ENCODE measurements around the gene LRP6.
"Not testable (repeated sequence)": the region's sequence is repeated elsewhere in the genome, so short reads cannot be mapped to it uniquely, and the experiment has no call there.

Gene LRP6

DNA sequence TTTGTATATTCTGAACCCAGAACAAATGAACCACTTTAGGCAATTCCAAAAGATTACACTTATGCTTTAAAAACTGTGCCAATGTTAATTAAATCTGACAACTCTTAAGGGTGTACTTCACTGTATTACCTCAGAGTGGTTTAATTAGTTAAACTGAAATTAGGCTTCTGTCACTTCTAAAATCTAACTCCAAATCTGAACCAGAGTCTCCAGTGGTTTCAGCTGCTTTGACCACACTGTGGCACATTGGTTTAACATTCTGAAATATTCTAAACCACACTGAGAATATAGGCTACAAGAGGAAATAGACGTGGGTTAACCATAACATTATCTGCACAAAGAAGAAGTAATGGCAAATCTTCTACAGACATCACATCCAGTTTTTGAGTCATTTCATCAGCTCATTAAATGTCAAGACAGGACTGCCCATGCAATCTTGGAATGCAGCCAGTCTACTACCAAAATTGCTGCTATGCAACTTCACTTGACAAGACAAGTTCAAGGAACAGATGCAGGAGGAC, 94.8 kb downstream of the LRP6 start:
- DNase-seq: no peak

- no peak for DNase-seq
These were observed 99.0 kb downstream of the LRP6 start for GRCh38 chr12:12167847-12168246.

DNA sequence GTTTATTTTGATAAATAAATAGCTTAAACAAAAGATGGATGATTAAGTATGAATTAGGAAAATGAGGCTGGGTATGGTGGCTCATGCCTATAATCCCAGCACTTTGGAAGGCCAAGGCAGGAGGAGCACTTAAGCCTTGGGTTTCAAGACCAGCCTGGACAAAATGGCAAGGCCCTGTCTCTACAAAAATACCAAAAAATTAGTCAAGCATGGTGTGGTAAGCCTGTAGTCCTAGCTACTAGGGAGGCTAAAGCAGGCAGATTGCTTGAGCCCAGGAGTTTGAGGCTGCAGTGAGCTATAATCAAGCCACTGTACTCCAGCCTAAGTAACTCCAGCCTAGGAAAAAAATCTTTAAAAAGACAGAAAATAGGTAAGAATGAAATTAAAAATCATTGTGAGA, 100.1 kb downstream of the LRP6 start:
- DNase-seq: no peak

- DNase-seq: no peak
These were observed 106.9 kb downstream of the LRP6 start for GRCh38 chr12:12159988-12160387.

- DNase-seq: no peak
These were observed 108.0 kb downstream of the LRP6 start for GRCh38 chr12:12158858-12159257.

DNA sequence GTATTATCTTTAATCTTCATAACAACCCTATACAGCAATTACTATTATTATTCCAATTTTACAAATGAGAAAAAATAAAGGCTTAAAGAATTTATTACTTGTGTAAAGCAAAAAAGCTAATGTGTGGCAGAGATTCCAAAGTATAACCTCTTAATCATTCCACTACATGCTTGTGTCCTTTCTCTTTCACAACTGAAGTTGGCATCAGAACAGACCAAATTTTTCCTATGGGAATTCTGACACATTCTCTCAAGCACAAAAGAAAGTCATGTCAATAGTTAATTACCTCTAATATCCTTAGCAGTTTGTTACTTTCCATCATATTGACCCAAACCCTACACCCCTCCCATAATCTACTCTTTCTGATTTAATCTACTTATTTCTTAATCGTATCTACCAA, 109.4 kb downstream of the LRP6 start:
- no peak for DNase-seq

GRCh38 chr12:12156828-12157227, 110.0 kb downstream of the LRP6 start:
- no peak for DNase-seq

DNA sequence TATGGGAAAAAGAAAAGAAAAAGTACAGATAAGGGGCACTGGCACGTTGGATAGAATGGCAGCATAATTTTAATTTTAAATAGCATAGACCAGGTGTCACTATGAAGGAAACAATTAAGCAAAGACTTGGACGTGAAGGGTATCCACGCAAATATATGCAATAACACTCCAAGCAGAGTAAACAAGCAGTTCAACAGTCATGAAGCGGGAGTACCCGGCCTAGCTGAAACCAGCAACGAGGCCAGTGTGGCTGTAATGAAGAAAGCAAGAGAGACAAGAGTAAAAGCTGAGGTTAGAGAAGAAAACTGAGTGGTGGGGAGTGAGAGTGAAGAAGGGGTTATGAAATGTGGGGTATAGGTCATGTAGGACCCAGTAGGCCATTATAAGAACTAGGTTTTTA, 110.7 kb downstream of the LRP6 start:
- DNase-seq: no peak

GRCh38 chr12:12153596-12153995, 113.2 kb downstream of the LRP6 start:
- no peak for DNase-seq

- no peak for DNase-seq
These were observed 119.7 kb downstream of the LRP6 start for GRCh38 chr12:12147111-12147510.

- DNase-seq: not testable (repeated sequence)
These were observed 122.3 kb downstream of the LRP6 start for GRCh38 chr12:12144531-12144930.

GRCh38 chr12:12141000-12141399, 125.8 kb downstream of the LRP6 start:
- DNase-seq: no peak

DNA sequence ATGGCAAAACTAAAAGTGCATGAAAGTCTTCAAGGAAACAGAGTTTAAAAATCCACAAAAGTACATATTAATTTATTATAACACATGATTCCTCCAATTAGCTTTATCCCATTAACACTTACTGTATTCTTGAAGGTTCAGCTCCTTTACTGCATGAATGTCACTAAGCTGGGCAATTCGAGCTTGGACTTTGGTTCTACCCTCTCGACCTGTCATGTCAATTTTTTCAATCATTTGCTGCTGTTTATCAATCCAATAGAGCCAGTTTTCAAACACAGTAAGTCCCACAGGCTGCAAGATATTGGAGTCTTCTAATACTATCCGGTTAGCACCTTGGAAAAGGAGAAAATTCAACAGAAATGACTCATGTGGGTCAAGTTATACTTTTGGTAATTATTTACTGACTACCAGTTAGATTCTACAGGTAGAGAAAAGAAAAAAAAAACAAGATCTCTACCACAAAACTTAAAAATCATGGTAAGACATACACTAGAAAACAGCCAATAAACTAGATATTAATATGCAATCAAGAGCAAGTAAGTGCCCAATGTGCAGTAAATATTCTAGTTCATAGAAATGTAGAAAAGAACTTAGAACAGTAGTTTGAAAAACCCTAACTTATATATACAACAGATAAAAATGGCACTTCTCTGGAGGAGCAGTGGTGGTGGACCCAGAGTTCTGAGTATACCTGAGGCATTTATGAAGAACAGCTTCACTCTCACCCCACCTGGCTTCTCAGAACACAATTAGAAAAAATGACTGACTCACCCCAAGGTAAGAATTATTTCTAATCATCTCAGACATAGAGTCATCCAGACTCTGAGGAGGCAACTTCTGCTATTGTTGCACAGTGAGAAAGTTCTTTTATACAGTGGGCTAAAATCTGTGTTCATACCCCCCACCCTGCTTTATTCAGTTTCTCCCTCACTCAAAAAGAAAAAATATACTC, 128.4 kb downstream of the LRP6 start:
- DNase-seq: no peak

GRCh38 chr12:12133785-12134184, 133.1 kb downstream of the LRP6 start:
- no peak for DNase-seq

- DNase-seq: no peak
These were observed 133.6 kb downstream of the LRP6 start for GRCh38 chr12:12133259-12133658.

DNA sequence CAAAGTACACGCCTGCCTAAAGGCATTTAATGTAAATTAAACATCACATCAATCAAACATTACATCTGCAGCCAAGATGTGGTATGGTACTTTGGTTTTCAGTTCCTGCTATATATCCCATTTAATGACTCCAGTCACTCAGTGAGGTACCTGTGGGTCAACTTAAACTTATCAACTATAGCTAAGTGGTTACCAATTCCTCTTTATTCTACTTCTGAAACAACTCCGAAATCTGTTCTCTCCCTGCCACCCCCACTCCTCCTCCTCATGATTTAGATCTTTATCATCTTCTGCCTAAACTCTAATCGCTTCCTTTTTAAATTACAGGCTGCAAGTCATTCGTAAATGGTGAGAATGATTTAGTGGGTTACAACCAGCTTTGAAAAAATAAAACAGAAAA, 138.2 kb downstream of the LRP6 start:
- no peak for DNase-seq

- DNase-seq: no peak
These were observed 139.5 kb downstream of the LRP6 start for GRCh38 chr12:12127304-12127703.

- no peak for DNase-seq
These were observed 140.3 kb downstream of the LRP6 start for GRCh38 chr12:12126551-12126950.

- DNase-seq: no peak
These were observed 143.7 kb downstream of the LRP6 start for GRCh38 chr12:12123036-12123604.

- DNase-seq: no peak
These were observed 145.8 kb downstream of the LRP6 start for GRCh38 chr12:12121061-12121460.

GRCh38 chr12:12116677-12117076, 150.2 kb downstream of the LRP6 start:
- no peak for DNase-seq

DNA sequence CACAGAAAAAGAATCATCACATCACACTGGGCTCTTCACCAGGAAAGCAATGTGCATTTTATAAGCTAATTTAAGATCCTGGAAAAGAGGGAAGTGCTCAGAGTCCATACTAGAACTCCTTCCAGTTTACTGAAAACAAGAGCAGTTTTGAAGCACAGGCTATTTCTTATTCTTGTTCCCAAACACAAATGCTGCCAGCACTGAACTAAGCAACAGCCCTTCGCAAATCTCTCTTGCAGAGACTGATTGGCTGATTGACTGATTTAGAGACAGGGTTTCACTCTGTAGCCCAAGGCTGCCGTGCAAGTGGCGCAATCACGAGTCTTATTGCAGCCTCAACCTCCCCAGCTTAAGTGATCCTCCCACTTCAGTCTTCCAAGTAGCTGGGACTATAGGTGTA, 151.3 kb downstream of the LRP6 start:
- DNase-seq: no peak

DNA sequence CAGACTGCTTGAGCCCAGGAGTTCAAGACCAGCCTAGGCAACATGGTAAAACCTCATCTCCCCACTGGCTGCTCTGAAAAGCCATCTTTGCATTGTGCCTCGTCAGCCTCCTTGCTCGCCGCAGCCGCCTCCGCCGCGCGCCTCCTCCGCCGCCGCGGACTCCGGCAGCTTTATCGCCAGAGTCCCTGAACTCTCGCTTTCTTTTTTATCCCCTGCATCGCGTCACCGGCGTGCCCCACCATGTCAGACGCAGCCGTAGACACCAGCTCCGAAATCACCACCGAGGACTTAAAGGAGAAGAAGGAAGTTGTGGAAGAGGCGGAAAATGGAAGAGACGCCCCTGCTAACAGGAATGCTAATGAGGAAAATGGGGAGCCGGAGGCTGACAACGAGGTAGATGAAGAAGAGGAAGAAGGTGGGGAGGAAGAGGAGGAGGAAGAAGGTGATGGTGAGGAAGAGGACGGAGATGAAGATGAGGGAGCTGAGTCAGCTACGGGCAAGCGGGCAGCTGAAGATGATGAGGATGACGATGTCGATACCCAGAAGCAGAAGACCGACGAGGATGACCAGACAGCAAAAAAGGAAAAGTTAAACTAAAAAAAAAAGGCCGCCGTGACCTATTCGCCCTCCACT, 155.8 kb downstream of the LRP6 start:
- not testable (repeated sequence) for DNase-seq

Data from cortex of kidney (tissue), 1 donor.